Ishikawa (cell line): Measurements from ENCODE around the gene ARHGAP11A.

Experiments
- FOXM1 ChIP-seq: IDR thresholded peaks from 2 replicates; pipeline ENCODE4 v1.6.1; 2012; ENCODE audit warnings: low read depth, borderline replicate concordance
- NFIC ChIP-seq: IDR thresholded peaks from 2 replicates; pipeline ENCODE4 v1.6.1; 2012
- TCF12 ChIP-seq: IDR thresholded peaks from 2 replicates; pipeline ENCODE4 v1.6.1; 2012; ENCODE audit warnings: low read depth
- YY1 ChIP-seq: IDR thresholded peaks from 2 replicates; pipeline ENCODE4 v1.6.1; 2012; ENCODE audit warnings: low read depth

- TF ChIP-seq NFIC (no peak), TCF12 (no peak), YY1 (no peak), FOXM1 (no peak)
These were observed 49.5 kb downstream of the ARHGAP11A start for GRCh38 chr15:32664796-32665195.
